GM19193 (cell line): ENCODE data around the gene LRCOL1.

ENCODE experiments used
- POLR2A ChIP-seq: IDR thresholded peaks from 4 replicates; pipeline ENCODE4 v1.6.1; 2011; ENCODE audit not compliant: insufficient read depth, insufficient read length; ENCODE audit errors: extremely low read depth

The LRCOL1 gene

DNA sequence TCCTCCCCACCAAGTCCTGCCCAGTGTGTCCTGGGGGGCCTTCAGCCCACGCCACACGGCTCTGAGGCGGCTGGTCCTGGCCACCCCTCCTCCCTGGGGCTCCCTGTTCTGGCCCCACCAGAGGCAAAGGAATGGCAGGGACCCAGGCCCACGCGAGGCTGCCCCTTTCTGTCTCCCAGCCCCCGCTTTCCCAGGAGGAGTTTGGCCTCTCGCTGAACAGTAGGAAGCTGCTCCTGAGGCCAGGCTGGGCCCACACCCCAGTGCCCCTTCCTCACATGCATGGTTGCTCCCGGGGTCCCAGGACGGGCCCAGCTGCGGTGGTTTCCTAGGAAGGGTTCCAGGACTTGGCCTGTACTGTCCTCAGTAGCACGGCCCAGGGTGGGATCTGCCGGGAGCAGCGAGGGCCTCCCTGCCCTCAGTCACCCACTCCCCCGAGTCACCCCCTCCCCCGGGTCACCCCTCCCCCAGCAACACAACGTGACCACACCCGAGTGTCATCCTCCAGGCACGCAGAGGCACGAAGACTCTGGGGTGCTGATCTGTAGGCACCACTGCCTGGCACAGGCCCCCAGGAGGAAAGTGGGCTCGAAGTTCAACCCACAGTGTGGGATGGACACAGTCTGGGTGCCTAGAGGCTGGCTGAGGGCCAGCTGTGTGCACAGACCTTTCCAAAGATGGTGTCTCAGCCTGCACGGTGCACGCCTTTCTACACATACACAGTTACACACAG, 33.0 kb downstream of the LRCOL1 start:
- no peak for TF ChIP-seq POLR2A

DNA sequence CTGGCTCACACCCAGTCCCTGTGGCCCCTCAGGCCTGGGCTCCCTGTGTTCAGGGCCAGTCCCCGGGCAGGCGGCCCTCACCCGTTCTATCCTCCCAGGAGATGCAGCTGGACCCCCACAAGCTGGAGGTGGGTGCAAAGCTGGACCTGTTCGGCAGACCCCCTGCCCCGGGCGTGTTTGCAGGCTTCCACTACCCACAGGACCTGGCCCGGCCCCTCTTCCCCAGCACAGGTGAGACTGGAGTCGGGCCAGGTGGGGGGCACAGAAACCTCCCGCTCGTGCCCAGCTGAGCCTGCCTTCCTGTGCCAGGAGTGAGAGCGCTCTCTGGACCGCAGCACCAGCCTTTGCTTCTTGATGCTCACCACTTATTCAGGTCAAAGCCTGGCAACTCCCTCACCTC, 33.7 kb downstream of the LRCOL1 start:
- TF ChIP-seq POLR2A, result no peak

- no peak for TF ChIP-seq POLR2A
Observed at GRCh38 chr12:132575661-132576060, 34.7 kb downstream of the LRCOL1 start.

GRCh38 chr12:132574271-132574996, 35.9 kb downstream of the LRCOL1 start:
- TF ChIP-seq POLR2A, result no peak

- no peak for TF ChIP-seq POLR2A
Observed at GRCh38 chr12:132572801-132573760, 37.3 kb downstream of the LRCOL1 start.

DNA sequence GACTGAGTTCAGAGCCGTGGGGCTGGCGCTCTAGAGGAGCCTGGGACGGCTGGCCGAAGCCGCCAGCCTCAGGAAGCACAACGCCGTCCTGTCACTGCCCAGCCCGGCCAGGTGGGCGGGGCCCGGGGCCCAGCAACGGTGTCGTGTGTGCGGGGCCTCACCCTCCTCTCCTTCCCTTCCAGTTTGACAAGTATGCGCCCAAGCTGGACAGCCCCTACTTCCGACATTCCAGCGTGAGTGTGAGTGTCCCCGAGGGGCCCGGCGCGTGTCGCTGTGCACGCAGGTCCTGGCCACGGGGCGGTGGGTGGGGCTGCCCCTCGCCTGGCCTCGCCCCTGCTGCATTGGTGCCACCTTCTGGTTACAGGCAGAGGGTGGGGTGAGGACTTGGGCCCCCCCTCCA, 38.3 kb downstream of the LRCOL1 start:
- no peak for TF ChIP-seq POLR2A

GRCh38 chr12:132571598-132571997, 38.8 kb downstream of the LRCOL1 start:
- TF ChIP-seq POLR2A, result no peak

- no peak for TF ChIP-seq POLR2A
Observed at GRCh38 chr12:132571051-132571450, 39.3 kb downstream of the LRCOL1 start.

DNA sequence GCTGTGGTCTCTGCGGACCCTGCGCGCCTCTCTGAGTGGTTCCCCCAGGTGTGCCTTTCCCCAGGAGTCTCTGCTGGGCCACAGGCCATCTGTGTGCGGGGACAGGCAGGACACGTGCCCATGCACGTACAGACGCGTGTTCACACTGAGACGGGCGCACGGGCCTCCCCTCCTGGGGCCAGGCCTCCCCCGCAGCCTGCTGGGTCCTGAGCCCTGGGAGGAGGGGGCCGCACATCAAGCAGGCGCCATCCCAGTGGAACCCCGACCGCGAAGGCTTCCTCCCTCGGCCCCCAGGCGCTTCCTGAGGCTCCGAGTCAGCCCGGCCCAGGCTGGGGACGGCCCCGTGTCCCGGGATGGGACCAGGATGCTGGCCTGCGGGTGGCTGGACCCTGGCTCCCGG, 39.7 kb downstream of the LRCOL1 start:
- no peak for TF ChIP-seq POLR2A

- TF ChIP-seq POLR2A, result no peak
Observed at GRCh38 chr12:132569856-132570480, 40.4 kb downstream of the LRCOL1 start.

DNA sequence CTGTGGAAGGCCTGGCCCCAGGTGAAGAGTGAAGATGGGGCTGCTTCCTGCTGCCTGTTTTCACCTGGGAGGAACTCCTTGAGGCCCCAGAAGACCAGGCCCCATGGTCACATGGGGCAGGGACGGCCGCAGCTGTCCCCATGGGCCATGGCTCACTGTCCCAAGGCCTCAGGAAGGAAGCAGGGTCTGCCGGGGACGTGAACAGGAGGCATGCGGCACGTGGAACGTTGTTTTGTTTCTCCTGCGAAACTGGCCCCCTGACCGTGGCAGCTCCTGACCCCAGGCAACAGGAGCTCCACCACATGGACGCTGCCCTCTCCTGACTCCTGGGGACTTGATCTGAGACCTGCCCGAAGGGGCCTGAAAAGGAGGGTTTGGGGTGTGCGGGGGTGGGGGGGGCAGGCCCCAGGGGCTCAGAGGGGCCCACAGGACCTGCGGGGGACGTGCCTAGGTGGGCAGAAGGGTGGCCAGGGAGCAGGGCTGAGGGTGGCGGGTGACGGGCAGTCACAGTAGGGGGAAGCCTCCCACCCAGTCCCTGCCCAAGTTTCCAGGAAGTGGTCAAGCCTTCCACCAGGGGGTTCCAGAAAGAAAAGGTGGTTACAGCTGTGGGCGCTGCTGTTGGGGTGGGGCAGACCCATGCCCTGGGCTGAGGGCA, 41.4 kb downstream of the LRCOL1 start:
- TF ChIP-seq POLR2A, result no peak

- TF ChIP-seq POLR2A, result no peak
Observed at GRCh38 chr12:132568301-132568700, 42.1 kb downstream of the LRCOL1 start.

GRCh38 chr12:132566516-132567131, 43.8 kb downstream of the LRCOL1 start:
- no peak for TF ChIP-seq POLR2A

DNA sequence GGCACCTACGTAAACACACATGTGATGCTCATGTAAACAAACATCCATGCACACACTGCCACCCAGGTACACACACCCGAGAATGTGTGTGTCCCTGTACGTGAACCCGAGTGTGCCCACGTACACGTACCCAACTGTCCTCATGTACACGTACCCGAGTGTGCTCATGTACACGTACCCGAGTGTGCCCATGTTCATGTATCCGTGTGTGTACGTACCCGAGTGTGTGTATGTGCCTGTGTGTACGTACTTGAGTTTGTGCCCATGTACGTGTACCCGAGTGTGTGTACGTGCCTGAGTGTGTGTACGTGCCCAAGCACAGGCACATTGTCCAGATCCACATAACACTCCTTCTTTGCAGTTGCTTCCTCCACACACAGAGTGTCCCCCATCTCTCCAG, 45.0 kb downstream of the LRCOL1 start:
- no peak for TF ChIP-seq POLR2A
